A673 (cell line): ENCODE data around the gene YOD1. TPM values are rescaled to one million over a fixed set of nuclear protein-coding genes. Genes with fewer than 3 reads are reported as not detected.

Source experiments
- BruUV-seq: library from RNA; stranded (reverse); fragments of 400-500 nt; replicated peaks from 2 replicates; lab custom pipeline; 2021; lab: Mats Ljungman, UMichigan
- CTCF ChIA-PET: fragments of 300-600 bp; sonication (Branson Sonifier 250); formaldehyde crosslinking; loops from one replicate; lab custom pipeline; 2022; ENCODE audit warnings: antibody characterized with exemption; lab: Charles Lee
- POLR2A ChIA-PET: fragments of 300-600 bp; sonication (Branson Sonifier 250); formaldehyde crosslinking; loops from one replicate; lab custom pipeline; 2022; ENCODE audit warnings: antibody characterized with exemption; ENCODE audit not compliant: low non-redundant PET; lab: Charles Lee
- DNase-seq: peaks from one replicate; pipeline ENCODE4 v3.0.0-alpha.2; 2015; ENCODE audit warnings: low spot score
- H3K27ac ChIP-seq: fragments of 200-600 bp; sonication (generic); 2 replicates; pipeline ENCODE4 v1.5.1; 2016; ENCODE audit warnings: mixed run types, low read depth, mild to moderate bottlenecking, mixed read lengths, antibody characterized with exemption, low read length; ENCODE audit not compliant: poor library complexity, severe bottlenecking
- H3K27me3 ChIP-seq: fragments of 200-600 bp; sonication (generic); replicated peaks from 2 replicates; pipeline ENCODE4 v1.6.1; 2017; ENCODE audit warnings: mixed run types, low read depth, mild to moderate bottlenecking, mixed read lengths, antibody characterized with exemption, low read length; ENCODE audit not compliant: insufficient read depth, poor library complexity
- H3K36me3 ChIP-seq: fragments of 200-600 bp; sonication (generic); 2 replicates; pipeline ENCODE4 v1.6.1; 2016; ENCODE audit warnings: mixed run types, mild to moderate bottlenecking, mixed read lengths, antibody characterized with exemption, low read length; ENCODE audit not compliant: insufficient read depth, poor library complexity, severe bottlenecking
- H3K4me1 ChIP-seq: fragments of 200-600 bp; sonication (generic); 2 replicates; pipeline ENCODE4 v1.6.1; 2017; ENCODE audit warnings: mixed run types, mild to moderate bottlenecking, mixed read lengths, antibody characterized with exemption, low read length; ENCODE audit not compliant: insufficient read depth, poor library complexity, severe bottlenecking
- H3K4me3 ChIP-seq: fragments of 200-600 bp; sonication (generic); 2 replicates; pipeline ENCODE4 v1.5.1; 2016; ENCODE audit warnings: low read depth, mixed run types, mild to moderate bottlenecking, mixed read lengths, low read length; ENCODE audit not compliant: poor library complexity, severe bottlenecking
- H3K9me3 ChIP-seq: fragments of 200-600 bp; sonication (generic); 2 replicates; pipeline ENCODE4 v1.6.1; 2016; ENCODE audit warnings: mixed run types, low read depth, mild to moderate bottlenecking, mixed read lengths, antibody characterized with exemption, low read length; ENCODE audit not compliant: poor library complexity, severe bottlenecking
- EZH2 ChIP-seq: fragments of 200-600 bp; sonication (generic); IDR thresholded peaks from 2 replicates; pipeline ENCODE4 v1.6.1; 2017; ENCODE audit warnings: borderline replicate concordance, low read depth, mild to moderate bottlenecking, mixed read lengths, antibody characterized with exemption, low read length; ENCODE audit not compliant: poor library complexity, severe bottlenecking
- intact Hi-C: fragments of 100-400 bp; cut with micrococcal nuclease; formaldehyde crosslinking; loops from one replicate; pipeline ENCODE4 v1.10.0; 2022; ENCODE audit not compliant: unreplicated experiment
- total RNA-seq: library from RNA; stranded (reverse); gene quantifications from 2 replicates; pipeline ENCODE4 v1.2.3, GENCODE V29; 2021
- TF ChIP-seq, protein P1 (sequence below): fragments of 300-800, 200-600 bp; sonication (generic); conservative IDR thresholded peaks from 2 replicates; pipeline ENCODE4 v1.5.1; 2017; ENCODE audit warnings: low read depth, mild to moderate bottlenecking, antibody characterized with exemption, low read length, moderate library complexity, mixed read lengths

YOD1 gene
- total RNA-seq, 1 experiment from 2014 or later = 12.6 TPM

DNA sequence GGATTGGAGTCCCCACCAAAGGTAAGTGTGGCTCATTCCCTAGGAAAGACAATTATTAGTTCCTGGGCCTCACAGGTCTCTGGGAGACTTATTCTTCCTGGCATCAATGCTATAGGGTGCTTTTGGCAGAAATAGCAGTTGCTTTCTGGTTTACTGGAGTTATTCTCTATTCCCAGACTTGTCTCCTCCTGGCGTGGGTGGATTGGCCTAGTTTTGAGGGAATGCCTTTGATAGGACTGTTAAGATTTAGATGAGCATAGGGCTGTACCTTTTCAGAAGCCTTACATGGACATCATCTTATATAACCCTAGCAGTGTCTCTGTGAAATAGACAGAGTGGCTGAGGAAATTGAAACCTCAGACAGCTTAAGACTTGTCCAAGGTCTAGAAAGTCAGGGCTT lies 11.1 kb upstream of the YOD1 start:
- ChIA-PET POLR2A (no interaction called here), CTCF (no interaction called here)
- no peaks in the 10 kb centered on the region for H3K4me1 ChIP-seq
- H3K9me3 ChIP-seq = no peaks in the 10 kb centered on the region
- DNase-seq = no peak
- H3K4me3 ChIP-seq = no peak overlapping the region
- no peak for TF ChIP-seq EZH2
- TF ChIP-seq, protein P1, sequence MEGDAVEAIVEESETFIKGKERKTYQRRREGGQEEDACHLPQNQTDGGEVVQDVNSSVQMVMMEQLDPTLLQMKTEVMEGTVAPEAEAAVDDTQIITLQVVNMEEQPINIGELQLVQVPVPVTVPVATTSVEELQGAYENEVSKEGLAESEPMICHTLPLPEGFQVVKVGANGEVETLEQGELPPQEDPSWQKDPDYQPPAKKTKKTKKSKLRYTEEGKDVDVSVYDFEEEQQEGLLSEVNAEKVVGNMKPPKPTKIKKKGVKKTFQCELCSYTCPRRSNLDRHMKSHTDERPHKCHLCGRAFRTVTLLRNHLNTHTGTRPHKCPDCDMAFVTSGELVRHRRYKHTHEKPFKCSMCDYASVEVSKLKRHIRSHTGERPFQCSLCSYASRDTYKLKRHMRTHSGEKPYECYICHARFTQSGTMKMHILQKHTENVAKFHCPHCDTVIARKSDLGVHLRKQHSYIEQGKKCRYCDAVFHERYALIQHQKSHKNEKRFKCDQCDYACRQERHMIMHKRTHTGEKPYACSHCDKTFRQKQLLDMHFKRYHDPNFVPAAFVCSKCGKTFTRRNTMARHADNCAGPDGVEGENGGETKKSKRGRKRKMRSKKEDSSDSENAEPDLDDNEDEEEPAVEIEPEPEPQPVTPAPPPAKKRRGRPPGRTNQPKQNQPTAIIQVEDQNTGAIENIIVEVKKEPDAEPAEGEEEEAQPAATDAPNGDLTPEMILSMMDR = no peak
- no peaks in the 10 kb centered on the region for H3K36me3 ChIP-seq
- no peak overlapping the region for H3K27ac ChIP-seq
- H3K27me3 ChIP-seq = no peaks in the 10 kb centered on the region
- intact Hi-C loops = no loop called here
- BruUV-seq = no TSS peak

DNA sequence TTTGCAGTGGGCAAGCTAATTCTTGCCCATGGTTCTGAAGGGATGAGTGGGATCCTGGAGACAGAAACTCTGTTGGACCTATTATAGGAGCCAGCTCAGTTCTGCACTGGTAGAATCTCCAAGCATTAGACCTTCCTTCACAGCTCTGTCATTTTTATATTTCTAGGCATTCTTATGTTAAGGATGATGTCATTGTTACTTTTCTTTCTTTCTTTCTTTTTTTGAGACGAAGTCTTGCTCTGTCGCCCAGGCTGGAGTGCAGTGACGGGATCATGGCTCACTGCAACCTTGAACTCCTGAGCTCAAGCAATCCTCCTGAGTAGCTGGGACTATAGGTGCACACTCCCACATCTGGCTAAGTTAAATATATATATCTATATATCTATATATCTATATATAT lies 9.6 kb upstream of the YOD1 start:
- Histone ChIP-seq H3K27ac (no peak overlapping the region), H3K9me3 (no peaks in the 10 kb centered on the region), H3K4me1 (no peaks in the 10 kb centered on the region), H3K36me3 (no peaks in the 10 kb centered on the region), H3K27me3 (no peaks in the 10 kb centered on the region), H3K4me3 (no peak overlapping the region)
- no peak for DNase-seq
- intact Hi-C loops = no loop called here
- CTCF ChIA-PET = no interaction called here
- TF ChIP-seq, protein P1 = no peak
- no peak for TF ChIP-seq EZH2
- BruUV-seq = no TSS peak
- POLR2A ChIA-PET = no interaction called here

DNA sequence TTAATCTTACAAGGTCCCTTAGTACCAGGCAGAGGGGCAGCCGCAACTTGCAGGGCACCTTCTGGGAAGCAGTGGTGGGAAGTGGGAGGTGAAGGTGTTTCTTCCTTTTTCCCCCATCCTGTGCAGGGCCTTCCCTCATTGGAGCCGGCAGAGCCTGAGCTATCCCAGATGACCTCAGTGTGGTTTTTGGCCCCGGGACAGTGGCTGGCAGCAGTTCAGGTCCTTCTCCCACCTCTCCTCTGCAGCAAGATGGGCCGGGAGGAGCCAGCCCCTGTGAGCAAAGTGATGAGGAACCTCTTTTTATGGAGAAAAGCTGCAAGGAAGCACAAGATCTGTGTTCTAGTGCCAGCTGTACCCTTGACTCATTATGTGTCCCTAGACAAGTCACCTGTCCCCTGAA lies 8.9 kb upstream of the YOD1 start:
- intact Hi-C loops = no loop called here
- no peak overlapping the region for H3K27ac ChIP-seq
- CTCF ChIA-PET = no interaction called here
- no peak overlapping the region for H3K4me3 ChIP-seq
- no peaks in the 10 kb centered on the region for H3K4me1 ChIP-seq
- POLR2A ChIA-PET = no interaction called here
- no peaks in the 10 kb centered on the region for H3K36me3 ChIP-seq
- H3K9me3 ChIP-seq = no peaks in the 10 kb centered on the region
- TF ChIP-seq EZH2 = no peak
- TF ChIP-seq, protein P1 = no peak
- BruUV-seq = no TSS peak
- DNase-seq = no peak
- no peaks in the 10 kb centered on the region for H3K27me3 ChIP-seq
